ENCODE data around the gene ZNF839.
"Not testable (repeated sequence)": the region's sequence is repeated elsewhere in the genome, so short reads cannot be mapped to it uniquely, and the experiment has no call there.

ZNF839 gene

GRCh38 chr14:102285106-102285505 lies 34.4 kb upstream of the ZNF839 start:
- H3K27me3 ChIP-seq (replicated peaks): no peaks in the 10 kb centered on the region
- in situ Hi-C loops (cut with HindIII; ENCODE audit: low pct_ligation_motif_present, low sequenced_read_pairs): no loop called here
- no peak for DNase-seq
- H3K4me3 ChIP-seq (ENCODE audit: low read depth, low read length): no peak overlapping the region
- TF ChIP-seq, protein P1, sequence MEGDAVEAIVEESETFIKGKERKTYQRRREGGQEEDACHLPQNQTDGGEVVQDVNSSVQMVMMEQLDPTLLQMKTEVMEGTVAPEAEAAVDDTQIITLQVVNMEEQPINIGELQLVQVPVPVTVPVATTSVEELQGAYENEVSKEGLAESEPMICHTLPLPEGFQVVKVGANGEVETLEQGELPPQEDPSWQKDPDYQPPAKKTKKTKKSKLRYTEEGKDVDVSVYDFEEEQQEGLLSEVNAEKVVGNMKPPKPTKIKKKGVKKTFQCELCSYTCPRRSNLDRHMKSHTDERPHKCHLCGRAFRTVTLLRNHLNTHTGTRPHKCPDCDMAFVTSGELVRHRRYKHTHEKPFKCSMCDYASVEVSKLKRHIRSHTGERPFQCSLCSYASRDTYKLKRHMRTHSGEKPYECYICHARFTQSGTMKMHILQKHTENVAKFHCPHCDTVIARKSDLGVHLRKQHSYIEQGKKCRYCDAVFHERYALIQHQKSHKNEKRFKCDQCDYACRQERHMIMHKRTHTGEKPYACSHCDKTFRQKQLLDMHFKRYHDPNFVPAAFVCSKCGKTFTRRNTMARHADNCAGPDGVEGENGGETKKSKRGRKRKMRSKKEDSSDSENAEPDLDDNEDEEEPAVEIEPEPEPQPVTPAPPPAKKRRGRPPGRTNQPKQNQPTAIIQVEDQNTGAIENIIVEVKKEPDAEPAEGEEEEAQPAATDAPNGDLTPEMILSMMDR (IDR thresholded peaks at IDR 0.05; ENCODE audit: low read depth, low read length, missing control alignments): peak; percentile 32
- no peak overlapping the region for H3K27ac ChIP-seq
- H3K36me3 ChIP-seq (replicated peaks): peaks cover 5% of the 10 kb centered on the region

- H3K4me3 ChIP-seq (ENCODE audit: low read depth, low read length): no peak overlapping the region
- no peak overlapping the region for H3K27ac ChIP-seq
- TF ChIP-seq, protein P1 (IDR thresholded peaks at IDR 0.05; ENCODE audit: low read depth, low read length, missing control alignments): no peak
- no peaks in the 10 kb centered on the region for H3K27me3 ChIP-seq (replicated peaks)
- H3K36me3 ChIP-seq (replicated peaks): peaks cover 3% of the 10 kb centered on the region
- DNase-seq: no peak
- in situ Hi-C loops (cut with HindIII; ENCODE audit: low pct_ligation_motif_present, low sequenced_read_pairs): no loop called here
These were observed 31.4 kb upstream of the ZNF839 start for GRCh38 chr14:102288139-102288538.

DNA sequence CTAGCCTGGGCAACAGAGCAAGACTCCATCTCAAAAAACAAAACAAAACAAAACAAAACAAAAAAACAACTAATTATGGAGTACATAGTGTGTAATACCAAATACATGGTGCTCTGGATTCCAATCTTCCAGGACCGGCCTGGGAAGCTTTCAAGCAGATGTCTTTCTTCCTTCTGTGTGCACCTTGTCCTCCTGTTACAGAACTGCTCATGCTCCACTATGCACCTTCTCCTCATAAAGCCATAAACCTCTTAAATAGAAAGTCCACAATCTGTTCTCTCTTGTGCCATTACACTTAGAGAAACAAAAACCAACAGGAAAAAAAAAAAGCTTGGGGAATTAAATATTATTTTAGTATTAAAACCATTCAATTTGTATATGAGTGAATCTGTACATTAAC lies 27.1 kb upstream of the ZNF839 start:
- TF ChIP-seq, protein P1 (IDR thresholded peaks at IDR 0.05; ENCODE audit: low read depth, low read length, missing control alignments): no peak
- in situ Hi-C loops (cut with HindIII; ENCODE audit: low pct_ligation_motif_present, low sequenced_read_pairs): no loop called here

DNA sequence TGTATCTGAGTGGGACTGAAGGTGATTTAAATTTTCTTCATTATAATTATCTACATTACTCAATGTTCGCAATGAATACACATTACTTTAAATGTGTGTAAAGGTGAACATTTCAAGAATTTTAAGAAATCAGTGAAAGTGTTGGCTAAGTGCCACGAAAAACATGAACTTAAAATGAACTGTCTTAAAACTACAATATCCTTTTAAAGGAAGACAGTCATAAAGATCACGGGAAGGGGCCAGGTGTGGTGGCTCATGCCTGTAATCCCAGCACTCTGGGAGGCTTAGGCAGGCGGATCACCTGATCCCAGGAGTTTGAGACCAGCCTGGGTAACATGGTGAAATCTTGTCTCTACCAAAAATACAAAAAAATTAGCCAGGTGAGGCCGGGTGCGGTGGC lies 25.8 kb upstream of the ZNF839 start:
- H3K36me3 ChIP-seq (replicated peaks): peaks cover 7% of the 10 kb centered on the region
- no peak overlapping the region for H3K4me3 ChIP-seq (ENCODE audit: low read depth, low read length)
- no peaks in the 10 kb centered on the region for H3K27me3 ChIP-seq (replicated peaks)
- peak overlapping the region; percentile 90 for H3K27ac ChIP-seq
- TF ChIP-seq, protein P1 (IDR thresholded peaks at IDR 0.05; ENCODE audit: low read depth, low read length, missing control alignments): no peak
- in situ Hi-C loops (cut with HindIII; ENCODE audit: low pct_ligation_motif_present, low sequenced_read_pairs): no loop called here
- DNase-seq: peak; percentile 63

More for the DNA sequence above, 27.1 kb upstream of the ZNF839 start:
- Histone ChIP-seq H3K27me3 (replicated peaks) (no peaks in the 10 kb centered on the region), H3K36me3 (replicated peaks) (peaks cover 3% of the 10 kb centered on the region), H3K4me3 (ENCODE audit: low read depth, low read length) (no peak overlapping the region), H3K27ac (no peak overlapping the region)
- no peak for DNase-seq

DNA sequence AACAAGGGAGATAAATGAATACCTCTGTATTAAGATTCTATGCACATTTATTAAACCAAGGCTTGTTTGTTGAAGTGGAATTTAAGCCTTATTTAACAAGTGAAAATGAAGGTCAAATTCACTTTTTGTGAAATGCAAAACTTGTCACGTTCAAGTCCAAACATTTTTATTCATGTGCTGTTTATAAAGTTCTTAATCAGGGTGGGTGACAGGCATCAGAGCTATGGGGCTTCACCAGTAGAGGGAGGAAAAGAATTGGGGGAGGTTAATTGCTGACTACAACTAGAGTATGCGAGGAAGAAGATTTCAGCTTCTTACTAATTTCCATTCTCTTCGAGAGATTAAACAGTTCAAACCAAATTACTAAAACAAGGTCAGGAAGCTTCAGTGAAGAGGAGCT lies 24.3 kb upstream of the ZNF839 start:
- peaks cover 6% of the 10 kb centered on the region for H3K36me3 ChIP-seq (replicated peaks)
- TF ChIP-seq, protein P1 (IDR thresholded peaks at IDR 0.05; ENCODE audit: low read depth, low read length, missing control alignments): peak; percentile 73
- no peak overlapping the region for H3K4me3 ChIP-seq (ENCODE audit: low read depth, low read length)
- peak overlapping the region; percentile 90 for H3K27ac ChIP-seq
- H3K27me3 ChIP-seq (replicated peaks): no peaks in the 10 kb centered on the region
- no peak for DNase-seq
- in situ Hi-C loops (cut with HindIII; ENCODE audit: low pct_ligation_motif_present, low sequenced_read_pairs): no loop called here

DNA sequence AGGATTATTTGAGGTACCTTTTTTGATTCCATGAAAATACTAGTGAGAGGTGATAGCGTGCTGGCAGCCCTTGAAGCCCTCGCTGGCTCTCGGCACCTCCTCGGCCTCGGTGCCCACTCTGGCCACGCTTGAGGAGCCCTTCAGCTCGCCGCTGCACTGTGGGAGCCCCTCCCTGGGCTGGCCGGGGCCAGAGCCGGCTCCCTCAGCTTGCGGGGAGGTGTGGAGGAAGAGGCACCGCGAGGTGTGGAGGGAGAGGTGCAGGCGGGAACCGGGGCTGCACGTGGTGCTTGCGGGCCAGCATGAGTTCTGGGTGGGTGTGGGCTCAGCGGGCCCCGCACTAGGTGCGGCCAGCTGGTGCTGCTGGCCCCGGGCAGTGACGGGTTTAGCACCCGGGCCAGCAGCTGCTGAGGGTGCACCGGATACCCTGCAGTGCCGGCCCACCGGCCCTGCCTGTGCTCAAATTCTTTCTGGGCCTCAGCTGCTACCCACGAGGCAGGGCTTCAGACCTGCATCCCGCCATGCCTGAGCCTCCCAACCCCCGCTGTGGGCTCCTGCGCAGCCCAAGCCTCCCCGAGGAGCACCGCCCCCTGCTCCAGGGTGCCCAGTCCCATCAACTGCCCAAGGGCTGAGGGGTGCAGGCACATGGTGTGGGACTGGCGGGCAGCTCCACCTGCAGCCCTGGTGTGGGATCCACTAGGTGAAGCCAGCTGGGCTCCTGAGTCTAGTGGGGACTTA lies 21.9 kb upstream of the ZNF839 start:
- DNase-seq: no peak
- H3K27me3 ChIP-seq (replicated peaks): no peaks in the 10 kb centered on the region
- TF ChIP-seq, protein P1 (IDR thresholded peaks at IDR 0.05; ENCODE audit: low read depth, low read length, missing control alignments): no peak
- H3K27ac ChIP-seq: no peak overlapping the region
- in situ Hi-C loops (cut with HindIII; ENCODE audit: low pct_ligation_motif_present, low sequenced_read_pairs): no loop called here
- no peak overlapping the region for H3K4me3 ChIP-seq (ENCODE audit: low read depth, low read length)
- H3K36me3 ChIP-seq (replicated peaks): peaks cover 6% of the 10 kb centered on the region

DNA sequence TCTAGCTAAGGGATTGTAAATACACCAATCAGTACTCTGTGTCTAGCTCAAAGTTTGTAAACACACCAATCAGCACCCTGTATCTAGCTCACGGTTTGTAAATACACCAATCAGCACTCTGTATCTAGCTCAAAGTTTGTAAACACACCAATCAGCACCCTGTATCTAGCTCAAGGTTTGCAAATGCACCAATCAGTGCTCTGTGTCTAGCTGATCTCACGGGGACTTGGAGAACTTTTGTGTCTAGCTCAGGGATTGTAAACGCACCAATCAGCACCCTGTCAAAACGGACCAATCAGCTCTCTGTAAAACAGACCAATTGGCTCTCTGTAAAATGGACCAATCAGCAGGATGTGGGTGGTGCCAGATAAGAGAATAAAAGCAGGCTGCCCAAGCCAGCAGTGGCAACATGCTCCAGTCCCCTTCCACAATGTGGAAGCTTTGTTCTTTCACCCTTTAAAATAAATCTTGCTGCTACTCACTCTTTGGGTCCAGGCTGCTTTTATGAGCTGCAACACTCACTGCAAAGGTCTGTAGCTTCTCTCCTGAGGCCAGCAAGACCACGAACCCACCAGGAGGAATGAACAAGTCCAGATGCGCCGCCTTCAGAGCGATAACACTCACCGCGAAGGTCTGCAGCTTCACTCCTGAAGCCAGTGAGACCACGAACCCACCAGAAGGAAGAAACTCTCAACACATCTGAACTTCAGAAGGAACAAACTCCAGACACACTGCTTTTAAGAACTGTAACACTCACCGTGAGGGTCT lies 21.1 kb upstream of the ZNF839 start:
- DNase-seq; in situ Hi-C loops (cut with HindIII; ENCODE audit: low pct_ligation_motif_present, low sequenced_read_pairs); H3K36me3 ChIP-seq (replicated peaks); H3K27me3 ChIP-seq (replicated peaks); H3K4me3 ChIP-seq (ENCODE audit: low read depth, low read length); H3K27ac ChIP-seq: not testable (repeated sequence)

Data from brain microvascular endothelial cell (primary cell).